GM18499 (cell line): ENCODE results near the gene CHST9.
"Not testable (repeated sequence)": the region's sequence is repeated elsewhere in the genome, so short reads cannot be mapped to it uniquely, and the experiment has no call there.

Experiments
- ATAC-seq: cut with Tn5 transposase; IDR thresholded peaks from one replicate; pipeline ENCODE4 v1.9.1; 2021; ENCODE audit warnings: moderate number of reproducible peaks; ENCODE audit not compliant: insufficient read depth, unreplicated experiment

CHST9 gene

DNA sequence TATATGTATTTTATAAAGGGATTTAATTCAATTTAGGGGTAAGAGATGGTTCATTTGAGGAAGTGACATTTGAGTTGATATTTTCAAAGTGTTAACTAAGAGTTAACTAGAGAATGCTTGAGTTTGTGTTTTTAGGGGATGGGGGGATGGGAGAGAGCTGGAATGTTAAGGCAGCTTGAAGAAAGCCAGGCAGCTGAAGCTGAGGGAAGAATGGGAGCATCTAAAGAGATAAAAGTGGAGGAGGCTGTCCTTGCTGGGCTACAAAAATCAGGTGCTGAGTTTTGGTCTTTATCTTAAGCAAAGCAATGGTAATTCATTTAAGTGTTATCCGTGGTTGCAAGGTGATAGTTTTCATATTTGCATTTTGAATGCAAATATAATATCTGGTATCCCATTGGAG lies 9.2 kb downstream of the CHST9 start:
- ATAC-seq = no peak

DNA sequence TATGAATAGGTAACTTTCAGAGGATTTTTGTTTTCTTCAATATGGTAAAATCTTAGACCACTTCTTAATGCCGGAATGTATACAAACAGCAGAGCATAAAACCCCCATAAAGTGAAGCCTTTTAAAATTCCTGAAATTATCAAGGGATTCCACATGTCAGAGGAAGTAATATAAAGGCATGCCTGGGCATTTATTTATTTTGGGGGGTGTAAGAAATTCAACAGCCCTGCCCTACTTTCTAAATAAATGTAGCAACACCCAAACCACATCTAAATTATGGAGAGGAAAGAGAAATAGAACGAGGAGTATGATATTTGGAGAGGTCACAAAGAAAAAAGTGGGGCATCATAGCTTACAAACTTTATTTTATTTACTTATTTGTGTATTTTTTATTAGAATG lies 9.9 kb downstream of the CHST9 start:
- ATAC-seq = no peak

DNA sequence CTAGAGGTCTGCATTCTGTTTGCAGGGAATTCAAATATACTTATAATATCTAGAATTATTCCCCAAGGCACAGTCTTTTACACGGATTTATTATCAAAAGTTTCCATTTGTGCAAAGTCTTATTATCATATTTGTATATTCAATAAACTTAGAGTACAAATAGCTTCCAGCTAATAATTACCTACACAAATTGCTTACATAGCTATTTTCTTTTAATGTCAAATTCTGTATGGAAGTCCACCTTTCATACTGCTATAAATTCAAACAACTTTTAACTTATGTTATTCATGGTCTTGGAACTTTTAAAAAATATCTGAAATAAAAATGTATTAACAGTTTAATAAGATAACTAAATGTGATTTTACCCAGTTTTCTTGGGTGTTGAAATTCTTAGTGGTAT lies 13.1 kb downstream of the CHST9 start:
- no peak for ATAC-seq

DNA sequence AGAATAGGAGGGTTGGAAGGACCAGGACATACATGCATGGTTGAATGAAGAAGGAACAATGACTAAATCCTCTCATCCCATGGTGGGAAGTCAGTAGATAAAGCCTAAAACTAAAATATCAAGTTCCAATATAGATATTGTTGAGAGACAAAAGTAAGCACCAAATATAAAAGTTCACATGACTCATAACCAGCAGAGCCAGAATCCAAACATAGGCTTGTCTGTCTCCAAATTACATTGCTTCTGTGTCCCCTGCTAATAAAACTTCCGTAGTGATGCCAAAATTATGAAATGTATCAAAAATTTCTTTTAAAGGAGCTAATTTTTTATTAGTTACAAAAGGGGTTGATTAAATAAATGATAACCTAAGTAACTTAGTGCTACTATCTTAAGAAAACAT lies 19.7 kb downstream of the CHST9 start:
- ATAC-seq = no peak

DNA sequence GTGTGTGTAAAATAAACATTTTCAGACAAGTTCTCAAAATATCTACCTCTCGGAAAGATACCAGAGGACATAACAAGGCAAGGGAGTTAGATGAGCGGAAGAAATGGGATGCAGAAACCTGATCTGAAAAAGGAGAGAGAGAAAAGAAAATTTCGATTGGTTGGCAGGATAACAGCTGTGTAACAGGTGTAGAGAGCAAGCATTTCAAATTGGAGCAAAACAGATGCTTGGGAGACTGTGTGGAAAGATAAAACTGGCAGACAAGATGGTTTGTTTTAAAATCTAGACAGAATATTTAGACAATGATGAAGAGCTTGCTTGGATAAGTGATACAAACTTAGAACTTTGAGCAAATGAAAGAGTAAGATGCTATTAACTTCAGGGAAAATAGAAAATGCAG lies 20.2 kb downstream of the CHST9 start:
- ATAC-seq = no peak

DNA sequence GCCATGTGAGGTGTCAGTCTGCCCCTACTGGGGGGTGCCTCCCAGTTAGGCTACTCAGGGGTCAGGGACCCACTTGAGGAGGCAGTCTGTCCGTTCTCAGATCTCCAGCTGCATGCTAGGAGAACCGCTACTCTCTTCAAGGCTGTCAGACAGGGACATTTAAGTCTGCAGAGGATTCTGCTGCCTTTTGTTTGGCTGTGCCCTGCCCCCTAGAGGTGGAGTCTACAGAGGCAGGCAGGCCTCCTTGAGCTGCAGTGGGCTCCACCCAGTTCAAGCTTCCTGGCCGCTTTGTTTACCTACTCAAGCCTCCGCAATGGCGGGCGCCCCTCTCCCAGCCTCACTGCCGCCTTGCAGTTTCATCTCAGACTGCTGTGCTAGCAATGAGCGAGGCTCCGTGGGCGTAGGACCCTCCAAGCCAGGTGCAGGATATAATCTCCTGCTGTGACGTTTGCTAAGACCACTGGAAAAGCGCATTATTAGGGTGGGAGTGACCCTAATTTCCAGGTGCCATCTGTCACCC lies 21.9 kb downstream of the CHST9 start:
- not testable (repeated sequence) for ATAC-seq

DNA sequence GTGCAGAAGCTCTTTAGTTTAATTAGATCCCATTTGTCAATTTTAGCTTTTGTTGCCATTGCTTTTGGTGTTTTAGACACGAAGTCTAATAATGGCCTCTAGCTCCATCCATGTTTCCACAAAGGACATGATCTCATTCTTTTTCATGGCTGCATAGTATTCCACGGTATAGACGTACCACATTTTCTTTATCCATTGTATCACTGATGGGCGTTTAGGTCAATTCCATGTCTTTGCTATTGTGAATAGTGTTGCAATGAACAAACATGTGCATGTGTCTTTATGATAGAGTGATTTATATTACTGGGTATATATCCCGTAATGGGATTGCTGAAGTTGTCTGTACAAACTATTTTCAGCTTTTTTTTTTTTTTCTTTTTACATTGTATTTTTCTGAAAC lies 35.9 kb downstream of the CHST9 start:
- ATAC-seq = not testable (repeated sequence)

DNA sequence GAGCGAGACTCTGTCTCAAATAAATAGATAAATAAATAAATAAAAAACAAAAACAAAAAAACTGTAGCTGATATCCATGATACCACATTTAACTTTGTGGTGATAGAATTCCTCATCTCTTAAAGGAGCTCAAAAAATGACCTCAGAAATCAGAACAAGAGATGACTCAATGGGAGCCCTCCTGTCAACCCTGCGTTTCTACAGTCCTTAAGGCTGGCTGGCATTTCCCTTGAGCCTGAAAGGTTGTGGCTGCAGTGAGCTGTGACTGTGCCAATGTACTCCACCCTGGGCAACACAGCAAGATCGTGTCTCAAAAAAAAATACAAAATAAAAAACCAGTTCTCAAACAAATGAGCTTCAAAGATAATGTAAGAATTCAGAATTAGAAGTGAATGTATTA lies 40.4 kb downstream of the CHST9 start:
- no peak for ATAC-seq

DNA sequence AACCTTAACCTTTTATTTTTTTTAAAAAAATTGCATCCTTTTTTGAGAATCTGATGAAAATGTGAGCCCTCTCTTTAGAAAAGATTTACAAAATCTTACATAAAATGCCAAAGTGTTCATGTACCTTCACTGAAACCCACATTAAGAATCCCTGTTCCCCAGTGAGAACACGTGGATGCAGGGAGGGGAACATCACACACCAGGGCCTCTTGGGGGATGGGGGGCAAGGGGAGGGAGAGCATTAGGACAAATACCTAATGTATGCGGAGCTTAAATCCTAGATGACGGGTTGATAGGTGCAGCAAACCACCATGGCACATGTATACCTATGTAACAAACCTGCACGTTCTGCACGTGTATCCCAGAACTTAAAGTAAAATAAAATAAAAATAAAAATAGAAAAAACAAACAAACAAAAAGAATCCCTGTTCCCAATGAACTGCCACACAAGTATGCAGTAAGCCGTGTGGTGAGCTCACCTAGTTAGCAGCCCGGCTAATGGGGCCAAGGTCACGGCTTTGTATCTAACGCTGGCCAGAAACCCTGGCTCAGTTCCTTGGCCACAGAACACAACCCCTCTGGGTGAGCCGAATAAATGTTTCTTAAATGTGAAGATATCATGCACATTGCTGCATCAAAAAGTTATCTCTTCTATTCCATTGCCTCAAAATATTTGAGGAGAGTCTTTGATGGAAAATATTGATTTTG lies 41.4 kb downstream of the CHST9 start:
- no peak for ATAC-seq

DNA sequence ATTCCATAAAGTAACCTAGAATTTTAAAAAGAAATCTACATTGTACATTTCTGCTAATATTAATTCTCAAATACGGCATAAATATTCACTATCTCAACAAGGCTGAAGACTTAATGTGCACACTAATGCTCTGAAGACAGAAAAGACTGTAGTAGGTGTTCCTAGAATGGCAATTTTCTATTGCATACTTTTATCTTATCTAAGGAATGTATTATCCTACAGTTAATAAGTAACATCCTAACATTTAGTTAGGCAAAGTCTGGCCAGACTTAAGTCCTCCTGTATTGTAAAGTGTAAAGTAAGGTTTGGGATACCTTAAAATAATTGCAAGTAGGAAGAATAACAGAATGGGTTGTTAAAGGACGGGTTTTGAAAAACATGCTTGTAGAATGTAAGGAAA lies 42.2 kb downstream of the CHST9 start:
- no peak for ATAC-seq

DNA sequence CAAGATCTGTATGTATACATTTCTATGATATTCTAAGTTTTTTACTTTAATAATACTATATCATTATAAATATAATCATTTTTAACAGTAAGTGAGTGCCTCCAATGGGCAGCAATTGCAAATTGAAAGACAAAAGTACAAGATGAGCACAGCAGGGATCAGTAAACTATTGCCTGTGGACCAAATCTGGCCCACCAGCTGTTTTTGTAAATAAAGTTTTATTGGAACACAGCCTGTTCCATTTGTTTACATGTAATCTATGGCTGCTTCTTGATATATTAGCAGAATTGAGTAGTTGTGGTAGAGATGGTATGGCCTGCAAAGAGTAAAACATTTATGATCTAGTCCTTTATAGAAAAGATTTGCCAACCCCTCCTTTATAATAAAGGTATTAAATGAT lies 43.2 kb downstream of the CHST9 start:
- no peak for ATAC-seq

DNA sequence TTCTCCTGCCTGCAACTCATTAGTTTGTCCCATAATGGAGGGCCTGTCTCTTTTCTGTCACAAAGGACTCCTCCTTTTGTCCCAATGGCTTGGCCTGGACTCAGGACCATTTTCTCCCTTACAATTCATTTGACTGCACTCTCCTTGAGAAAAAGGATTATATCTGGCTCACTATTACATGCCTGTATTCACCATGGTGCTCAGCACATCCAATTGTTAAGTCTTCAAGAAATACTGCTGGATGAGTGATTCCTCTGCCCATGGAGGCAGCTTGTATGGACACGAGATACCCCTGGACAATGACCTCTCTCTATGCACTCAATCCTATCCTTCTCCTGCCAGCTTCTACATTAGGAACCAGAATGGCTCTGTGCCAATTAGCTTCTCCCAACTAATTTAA lies 47.0 kb downstream of the CHST9 start:
- ATAC-seq = no peak

DNA sequence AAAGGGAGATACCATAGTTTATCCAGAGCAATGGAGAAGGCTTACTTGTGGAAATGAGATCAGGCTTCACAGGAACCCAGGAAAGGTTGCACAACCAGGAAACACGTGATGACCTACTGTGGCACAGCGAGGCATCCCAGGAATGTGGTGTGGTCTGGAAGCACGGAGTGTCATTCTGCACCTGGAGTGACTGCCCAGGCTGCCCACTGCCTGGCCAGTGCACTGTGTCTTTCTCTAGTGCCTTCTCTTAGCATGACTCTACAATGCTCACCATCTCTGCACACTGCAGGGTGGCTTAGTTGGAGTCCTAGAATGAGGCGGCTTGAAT lies 48.9 kb downstream of the CHST9 start:
- no peak for ATAC-seq

DNA sequence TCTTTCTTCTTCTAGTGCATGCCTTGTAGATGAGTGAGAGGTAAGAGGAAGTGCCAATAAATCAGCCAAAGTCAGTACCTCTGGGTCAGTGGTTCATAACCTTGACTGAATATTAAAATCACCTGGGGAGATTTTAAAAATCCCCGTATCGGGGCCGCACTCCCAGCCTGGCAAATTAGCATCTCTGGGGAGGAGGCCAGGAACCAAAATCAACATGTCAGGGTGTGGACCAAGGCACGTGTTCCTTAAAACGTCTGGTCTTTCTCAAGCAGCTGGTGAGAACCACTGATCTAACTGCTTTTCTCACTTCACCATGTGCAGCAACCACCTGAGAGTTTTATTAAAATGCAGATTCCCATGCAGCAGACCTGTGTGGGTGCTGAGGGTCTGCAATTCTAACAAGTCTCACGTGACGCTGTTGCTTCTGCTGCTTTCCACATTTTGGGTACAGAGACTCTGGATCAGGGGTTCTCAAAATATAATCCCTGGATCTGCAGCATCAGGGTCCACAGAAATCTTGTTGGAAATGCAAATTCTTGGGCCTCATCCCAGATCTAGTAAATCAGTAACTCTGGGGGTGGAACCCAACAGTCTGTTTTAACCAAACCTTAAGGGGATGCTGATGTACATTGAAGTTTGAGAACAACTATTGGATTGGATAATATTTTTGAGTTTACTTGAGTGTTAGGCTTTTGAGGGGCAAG lies 49.5 kb downstream of the CHST9 start:
- no peak for ATAC-seq

DNA sequence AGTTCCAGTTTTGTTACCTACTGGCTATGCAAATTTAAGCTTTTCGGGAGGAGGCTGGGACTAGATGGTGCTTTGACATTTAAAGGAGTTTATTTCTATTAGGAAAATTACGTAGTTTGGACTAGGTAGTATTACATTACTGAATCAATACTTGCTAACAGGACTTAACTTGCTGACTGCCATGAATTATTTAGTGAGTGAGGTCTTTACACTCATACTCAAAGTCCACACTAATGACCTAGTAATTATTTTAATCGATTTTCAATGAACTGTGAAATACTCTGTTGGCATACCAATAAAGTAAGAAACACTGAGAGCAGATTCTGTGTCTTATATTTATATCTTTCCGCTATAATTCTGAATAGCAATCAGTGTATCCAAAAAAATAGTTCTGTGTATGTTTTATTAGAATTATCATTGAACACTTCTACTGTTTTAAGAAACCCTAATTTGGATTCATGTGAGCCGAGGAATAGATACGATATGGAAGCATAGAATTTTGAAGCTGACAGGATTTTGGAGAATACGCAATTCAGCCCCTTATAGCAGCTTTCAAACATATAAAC lies 55.0 kb downstream of the CHST9 start:
- ATAC-seq = no peak

DNA sequence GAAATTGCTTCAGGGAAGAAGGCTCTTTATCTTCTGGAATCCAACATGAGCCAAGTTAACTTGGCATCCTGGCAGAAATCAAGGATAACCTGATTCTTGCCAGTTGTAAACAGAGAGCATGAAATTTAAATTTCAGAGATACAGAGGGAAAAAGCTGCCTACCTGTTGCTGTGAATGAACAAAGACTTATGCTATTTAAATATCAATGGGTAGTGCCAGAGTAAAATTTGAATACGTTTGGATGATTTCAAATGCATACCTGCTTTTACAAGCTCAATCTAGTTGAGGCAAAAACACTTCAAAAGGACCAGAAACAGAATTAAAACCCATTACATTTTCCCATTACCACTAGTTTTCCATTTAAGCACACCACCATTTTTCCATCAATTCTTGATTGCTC lies 60.9 kb downstream of the CHST9 start:
- no peak for ATAC-seq

DNA sequence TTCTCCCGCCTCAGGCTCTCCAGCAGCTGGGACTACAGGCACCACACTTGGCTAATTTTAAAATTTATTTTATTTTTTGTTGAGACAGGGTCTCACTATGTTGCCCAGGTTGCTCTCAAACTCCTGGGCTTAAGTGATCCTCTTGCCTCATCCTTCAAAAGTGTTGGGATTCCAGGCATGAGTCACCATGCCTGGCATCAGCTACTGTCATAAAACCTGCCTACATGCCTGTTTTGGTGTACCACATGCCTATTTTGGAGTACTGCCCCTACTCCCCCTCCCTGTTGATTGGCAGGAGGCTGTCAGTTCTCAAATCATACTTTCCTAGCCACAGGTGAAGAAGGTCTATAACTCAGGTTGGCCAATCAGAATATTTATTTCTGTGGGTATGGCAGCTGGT lies 64.0 kb downstream of the CHST9 start:
- ATAC-seq = no peak

DNA sequence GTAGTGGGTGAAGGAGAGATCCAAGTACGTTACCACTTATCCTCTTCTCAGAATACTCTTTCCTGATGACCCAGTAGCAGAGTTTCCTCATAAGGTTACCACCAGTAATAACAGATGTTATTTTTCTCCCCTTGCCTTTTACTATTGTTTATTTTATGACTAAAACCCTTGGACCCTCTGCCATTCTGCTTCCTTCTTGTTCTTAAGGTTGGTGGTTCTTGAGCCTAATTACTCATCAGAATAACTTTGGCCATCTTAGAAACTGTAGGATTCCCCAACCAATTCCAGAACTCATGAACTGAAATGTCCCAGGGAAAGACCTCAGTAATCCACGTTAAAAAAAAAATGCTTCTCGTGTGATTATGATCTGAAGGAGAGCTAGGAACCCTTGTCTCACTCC lies 64.9 kb downstream of the CHST9 start:
- no peak for ATAC-seq

DNA sequence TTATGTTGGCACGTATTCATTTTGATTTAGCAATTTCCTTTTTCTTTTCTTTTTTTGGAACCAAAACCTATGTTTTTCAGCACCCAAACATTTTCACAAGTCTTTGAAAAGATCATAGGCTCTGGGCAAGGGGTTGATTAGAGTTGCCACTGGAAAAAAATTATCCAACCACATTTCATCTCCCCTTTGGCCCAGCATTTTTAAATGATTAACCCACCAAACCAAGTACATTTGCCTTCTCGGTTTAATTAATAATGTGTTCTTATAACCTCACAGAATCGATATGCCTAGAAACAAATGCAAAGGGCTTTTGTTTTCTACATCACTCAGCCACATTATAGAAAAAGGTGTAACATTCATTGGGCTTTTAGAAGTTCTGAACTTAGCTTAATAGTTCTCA lies 66.1 kb downstream of the CHST9 start:
- no peak for ATAC-seq

DNA sequence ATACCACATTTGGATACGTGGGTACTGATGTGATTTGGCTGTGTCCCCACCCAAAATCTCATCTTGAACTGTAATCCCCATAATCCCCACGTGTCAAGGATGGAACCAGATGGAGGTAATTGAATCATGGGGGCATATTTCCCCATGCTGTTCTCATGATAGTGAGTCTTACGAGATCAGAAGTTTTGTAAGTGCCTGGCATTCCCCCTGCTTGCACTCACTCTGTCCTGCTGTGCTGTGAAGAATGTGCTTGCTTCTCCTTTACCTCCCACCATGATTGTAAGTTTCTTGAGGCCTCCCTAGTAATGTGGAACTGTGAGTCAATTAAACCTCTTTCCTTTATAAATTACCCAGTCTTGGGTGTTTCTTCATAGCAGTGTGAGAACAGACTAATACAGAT lies 70.3 kb downstream of the CHST9 start:
- no peak for ATAC-seq

DNA sequence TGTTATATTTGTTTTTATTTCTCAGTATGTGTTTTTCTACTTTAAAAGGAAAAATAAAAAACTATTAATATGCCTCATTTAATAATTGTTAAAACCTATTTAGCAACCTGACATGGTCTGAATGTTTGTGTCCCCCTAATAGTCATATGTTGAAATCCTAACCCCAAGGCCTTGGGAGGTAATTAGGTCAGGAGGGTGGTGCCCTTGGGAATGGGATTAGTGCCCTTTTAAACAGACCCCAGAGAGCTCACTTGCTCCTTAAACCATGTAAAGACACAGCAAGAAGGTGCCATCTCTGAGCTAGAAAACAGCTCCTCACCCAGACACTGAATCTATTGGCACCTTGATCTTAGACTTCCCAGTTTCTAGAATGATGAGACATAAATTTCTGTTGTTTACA lies 71.8 kb downstream of the CHST9 start:
- ATAC-seq = no peak

DNA sequence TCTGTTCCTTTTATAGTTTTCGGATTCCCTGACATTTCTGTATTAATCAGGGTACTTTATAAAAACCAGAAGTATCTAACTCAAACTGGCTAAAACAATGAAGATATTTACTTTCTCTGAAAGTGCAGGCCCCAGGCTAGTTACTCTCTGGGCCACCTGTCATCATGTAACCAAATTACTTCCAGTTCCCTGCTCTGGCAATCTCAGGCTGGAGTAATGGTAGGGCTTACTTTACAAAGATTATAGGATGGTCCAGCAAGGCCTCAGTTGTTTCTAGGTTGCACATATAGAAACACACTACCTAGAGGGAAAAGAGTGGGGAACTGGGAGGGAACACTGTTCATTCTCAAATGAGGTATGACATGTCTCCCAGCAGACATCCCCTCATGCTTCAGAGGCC lies 74.8 kb downstream of the CHST9 start:
- no peak for ATAC-seq
